ENCODE measurements around the gene ZNF490.

The ZNF490 gene

GRCh38 chr19:12555456-12555930 is 55.1 kb downstream of the ZNF490 start:
- Histone ChIP-seq H2AFZ (ENCODE audit: low read depth, low read length) (no peak overlapping the region), H4K8ac (ENCODE audit: low read length) (no peak overlapping the region), H3K4me1 (ENCODE audit: control insufficient read depth, insufficient read depth, low read depth, low read length) (peaks cover 2% of the 10 kb centered on the region), H2BK12ac (ENCODE audit: low read length in 2 of 2) (no peak overlapping the region), H3K14ac (ENCODE audit: low read length in 2 of 2) (no peak overlapping the region), H2BK15ac (ENCODE audit: low read depth, poor library complexity, severe bottlenecking) (no peak overlapping the region), H2AK5ac (ENCODE audit: low read length, severe bottlenecking) (no peak overlapping the region), H3K4ac (ENCODE audit: low read depth in 1 of 2, low read length in 2 of 2) (no peak overlapping the region), H2BK5ac (ENCODE audit: low read depth, low read length, poor library complexity, severe bottlenecking) (no peak overlapping the region), H4K91ac (ENCODE audit: low read length) (no peak overlapping the region), H3K23ac (ENCODE audit: low read length in 2 of 2) (no peak overlapping the region), H3K79me1 (replicated peaks; ENCODE audit: low read length, poor library complexity, severe bottlenecking) (no peaks in the 10 kb centered on the region), H3K4me2 (ENCODE audit: low read length, poor library complexity, severe bottlenecking) (no peak overlapping the region), H3K18ac (ENCODE audit: low read depth in 1 of 2, low read length in 2 of 2) (no peak overlapping the region), H3K4me3 (ENCODE audit: insufficient read depth in 1 of 2, low read depth in 1 of 2, low read length in 2 of 2) (no peak overlapping the region), H3K9ac (ENCODE audit: low read length) (no peak overlapping the region), H3K9me3 (ENCODE audit: control insufficient read depth, low read length) (no peaks in the 10 kb centered on the region), H2BK120ac (ENCODE audit: low read depth, low read length) (no peak overlapping the region), H3K27ac (ENCODE audit: low read length, poor library complexity, severe bottlenecking) (no peak overlapping the region), H3K36me3 (ENCODE audit: control insufficient read depth in 1 of 2, insufficient read depth in 2 of 2, low read depth in 1 of 2, low read length in 2 of 2) (no peaks in the 10 kb centered on the region), H3K27me3 (ENCODE audit: control insufficient read depth in 1 of 2, insufficient read depth in 1 of 2, low read length in 2 of 2) (no peaks in the 10 kb centered on the region)
- WGBS = 62% methylated on average over 39 of the region's 39 CpGs
- DNase-seq = no peak

GRCh38 chr19:12551060-12551832 is 59.4 kb downstream of the ZNF490 start, which contains the start of gene ZNF564:
ZNF564 (minus strand) TSS chr19:12551482; CDS start chr19:12551332, 150 bp downstream.
- Histone ChIP-seq H3K4me3 (ENCODE audit: insufficient read depth in 1 of 2, low read depth in 1 of 2, low read length in 2 of 2) (peak within 1 kb of the TSS; percentile 86 to 94), H4K91ac (ENCODE audit: low read length) (peak within 1 kb of the TSS; percentile 97), H3K36me3 (ENCODE audit: control insufficient read depth in 1 of 2, insufficient read depth in 2 of 2, low read depth in 1 of 2, low read length in 2 of 2) (peaks cover 24 to 25% of the 10 kb centered on the region in 2 experiments), H3K9me3 (ENCODE audit: control insufficient read depth, low read length) (peaks cover 7% of the 10 kb centered on the region), H4K8ac (ENCODE audit: low read length) (peak within 1 kb of the TSS; percentile 100), H3K18ac (ENCODE audit: low read depth in 1 of 2, low read length in 2 of 2) (peak within 1 kb of the TSS; percentile 81 to 92), H2BK15ac (ENCODE audit: low read depth, poor library complexity, severe bottlenecking) (peak within 1 kb of the TSS; percentile 99), H3K9ac (ENCODE audit: low read length) (peak within 1 kb of the TSS; percentile 95), H2BK12ac (ENCODE audit: low read length in 2 of 2) (peak within 1 kb of the TSS in 1 of 2 experiments; percentile 77), H3K14ac (ENCODE audit: low read length in 2 of 2) (peak within 1 kb of the TSS; percentile 85 to 97), H2BK5ac (ENCODE audit: low read depth, low read length, poor library complexity, severe bottlenecking) (peak within 1 kb of the TSS; percentile 97), H3K27me3 (ENCODE audit: control insufficient read depth in 1 of 2, insufficient read depth in 1 of 2, low read length in 2 of 2) (no peaks in the 10 kb centered on the region), H2AFZ (ENCODE audit: low read depth, low read length) (peak within 1 kb of the TSS; percentile 89), H3K79me1 (replicated peaks; ENCODE audit: low read length, poor library complexity, severe bottlenecking) (peaks cover 16% of the 10 kb centered on the region), H2BK120ac (ENCODE audit: low read depth, low read length) (peak within 1 kb of the TSS; percentile 97), H3K27ac (ENCODE audit: low read length, poor library complexity, severe bottlenecking) (peak within 1 kb of the TSS; percentile 97), H3K4ac (ENCODE audit: low read depth in 1 of 2, low read length in 2 of 2) (peak within 1 kb of the TSS; percentile 63 to 81), H3K23ac (ENCODE audit: low read length in 2 of 2) (peak within 1 kb of the TSS in 1 of 2 experiments; percentile 24), H2AK5ac (ENCODE audit: low read length, severe bottlenecking) (no peak within 1 kb of the TSS), H3K4me1 (ENCODE audit: control insufficient read depth, insufficient read depth, low read depth, low read length) (peaks cover 2% of the 10 kb centered on the region), H3K4me2 (ENCODE audit: low read length, poor library complexity, severe bottlenecking) (peak within 1 kb of the TSS; percentile 81)
- peak; percentile 99 for DNase-seq
- under 1% methylated on average over 49 of the region's 49 CpGs for WGBS

- H4K91ac ChIP-seq (ENCODE audit: low read length) = no peak overlapping the region
- no peak overlapping the region for H2AK5ac ChIP-seq (ENCODE audit: low read length, severe bottlenecking)
- no peak overlapping the region for H3K23ac ChIP-seq (ENCODE audit: low read length in 2 of 2)
- H2BK5ac ChIP-seq (ENCODE audit: low read depth, low read length, poor library complexity, severe bottlenecking) = no peak overlapping the region
- H3K27me3 ChIP-seq (ENCODE audit: control insufficient read depth in 1 of 2, insufficient read depth in 1 of 2, low read length in 2 of 2) = no peaks in the 10 kb centered on the region
- H3K4me3 ChIP-seq (ENCODE audit: insufficient read depth in 1 of 2, low read depth in 1 of 2, low read length in 2 of 2) = no peak overlapping the region
- no peak overlapping the region for H2AFZ ChIP-seq (ENCODE audit: low read depth, low read length)
- H2BK12ac ChIP-seq (ENCODE audit: low read length in 2 of 2) = no peak overlapping the region
- no peak for DNase-seq
- no peak overlapping the region for H4K8ac ChIP-seq (ENCODE audit: low read length)
- no peak overlapping the region for H2BK15ac ChIP-seq (ENCODE audit: low read depth, poor library complexity, severe bottlenecking)
- WGBS = 100% methylated on average over 1 of the region's 2 CpGs
- H3K9ac ChIP-seq (ENCODE audit: low read length) = no peak overlapping the region
- H3K79me1 ChIP-seq (replicated peaks; ENCODE audit: low read length, poor library complexity, severe bottlenecking) = peaks cover 30% of the 10 kb centered on the region
- no peak overlapping the region for H3K14ac ChIP-seq (ENCODE audit: low read length in 2 of 2)
- no peak overlapping the region for H3K27ac ChIP-seq (ENCODE audit: low read length, poor library complexity, severe bottlenecking)
- H3K36me3 ChIP-seq (ENCODE audit: control insufficient read depth in 1 of 2, insufficient read depth in 2 of 2, low read depth in 1 of 2, low read length in 2 of 2) = peaks cover 41 to 47% of the 10 kb centered on the region in 2 experiments
- no peak overlapping the region for H2BK120ac ChIP-seq (ENCODE audit: low read depth, low read length)
- H3K9me3 ChIP-seq (ENCODE audit: control insufficient read depth, low read length) = peaks cover 37% of the 10 kb centered on the region
- H3K4me2 ChIP-seq (ENCODE audit: low read length, poor library complexity, severe bottlenecking) = no peak overlapping the region
- H3K18ac ChIP-seq (ENCODE audit: low read depth in 1 of 2, low read length in 2 of 2) = no peak overlapping the region
- H3K4me1 ChIP-seq (ENCODE audit: control insufficient read depth, insufficient read depth, low read depth, low read length) = no peaks in the 10 kb centered on the region
- H3K4ac ChIP-seq (ENCODE audit: low read depth in 1 of 2, low read length in 2 of 2) = no peak overlapping the region
These were observed 63.7 kb downstream of the ZNF490 start for GRCh38 chr19:12546903-12547302.

- Histone ChIP-seq H2AFZ (ENCODE audit: low read depth, low read length) (no peak overlapping the region), H3K27ac (ENCODE audit: low read length, poor library complexity, severe bottlenecking) (no peak overlapping the region), H3K14ac (ENCODE audit: low read length in 2 of 2) (no peak overlapping the region), H3K79me1 (replicated peaks; ENCODE audit: low read length, poor library complexity, severe bottlenecking) (peaks cover 31% of the 10 kb centered on the region), H3K27me3 (ENCODE audit: control insufficient read depth in 1 of 2, insufficient read depth in 1 of 2, low read length in 2 of 2) (no peaks in the 10 kb centered on the region), H3K36me3 (ENCODE audit: control insufficient read depth in 1 of 2, insufficient read depth in 2 of 2, low read depth in 1 of 2, low read length in 2 of 2) (peaks cover 46 to 50% of the 10 kb centered on the region in 2 experiments), H2BK120ac (ENCODE audit: low read depth, low read length) (no peak overlapping the region), H3K4me3 (ENCODE audit: insufficient read depth in 1 of 2, low read depth in 1 of 2, low read length in 2 of 2) (no peak overlapping the region), H4K91ac (ENCODE audit: low read length) (no peak overlapping the region), H3K4me2 (ENCODE audit: low read length, poor library complexity, severe bottlenecking) (no peak overlapping the region), H3K18ac (ENCODE audit: low read depth in 1 of 2, low read length in 2 of 2) (no peak overlapping the region), H2AK5ac (ENCODE audit: low read length, severe bottlenecking) (no peak overlapping the region), H3K23ac (ENCODE audit: low read length in 2 of 2) (no peak overlapping the region), H3K9me3 (ENCODE audit: control insufficient read depth, low read length) (peaks cover 43% of the 10 kb centered on the region), H2BK12ac (ENCODE audit: low read length in 2 of 2) (no peak overlapping the region), H3K9ac (ENCODE audit: low read length) (no peak overlapping the region), H4K8ac (ENCODE audit: low read length) (no peak overlapping the region), H2BK5ac (ENCODE audit: low read depth, low read length, poor library complexity, severe bottlenecking) (no peak overlapping the region), H3K4ac (ENCODE audit: low read depth in 1 of 2, low read length in 2 of 2) (no peak overlapping the region), H3K4me1 (ENCODE audit: control insufficient read depth, insufficient read depth, low read depth, low read length) (no peaks in the 10 kb centered on the region), H2BK15ac (ENCODE audit: low read depth, poor library complexity, severe bottlenecking) (no peak overlapping the region)
- DNase-seq = no peak
- whole genome bisulfite sequencing = 83% methylated on average over 5 of the region's 5 CpGs
These were observed 64.5 kb downstream of the ZNF490 start for GRCh38 chr19:12546068-12546467.

Measured in mesenchymal stem cell (in vitro differentiated cells and primary cell).